Activated naive CD4-positive, alpha-beta T cell treated with anti-CD3 and anti-CD28 coated beads, Interleukin-2, amount 50 U/mL, for 72 hours (primary cell): Measurements from ENCODE around the gene CIAO3. TPM values are rescaled to one million over a fixed set of nuclear protein-coding genes. Genes with fewer than 3 reads are reported as not detected.
"Not testable (repeated sequence)": the region's sequence is repeated elsewhere in the genome, so short reads cannot be mapped to it uniquely, and the experiment has no call there.

Experiments
- ATAC-seq, 2 donors: fragments of 150-1000 bp; cut with Tn5 transposase; 2 replicates each; pipeline ENCODE4 v1.10.0; 2021; ENCODE audit warnings: mild to moderate bottlenecking in 2 of 2, moderate library complexity in 2 of 2
- DNase-seq, 2 donors: peaks; one replicate each; pipeline ENCODE4 v3.0.0; 2021 to 2022; ENCODE audit warnings: low spot score in 2 of 2
- H3K27ac Mint-ChIP-seq, 2 donors: one replicate each; pipeline ENCODE4 v1.8.0; 2022; ENCODE audit warnings: mild to moderate bottlenecking in 2 of 2, mixed read lengths in 2 of 2
- H3K36me3 Mint-ChIP-seq, 2 donors: one replicate each; pipeline ENCODE4 v1.8.0; 2022; ENCODE audit warnings: mixed read lengths in 2 of 2
- H3K9me3 Mint-ChIP-seq, 2 donors: one replicate each; pipeline ENCODE4 v1.8.0; 2022; ENCODE audit warnings: mixed read lengths in 2 of 2
- total RNA-seq, 2 donors: library from RNA; stranded (reverse); gene quantifications; one replicate each; pipeline ENCODE4 v1.2.3, GENCODE V29; 2022

The CIAO3 gene
- total RNA-seq, 2 donors from 2014 or later: 41.7 to 122 TPM

GRCh38 chr16:778909-779527 lies 38.2 kb upstream of the CIAO3 start:
- H3K9me3 Mint-ChIP-seq: no peaks in the 10 kb centered on the region
- H3K36me3 Mint-ChIP-seq: no peaks in the 10 kb centered on the region
- H3K27ac Mint-ChIP-seq: no peak overlapping the region
- peak in 1 of 2 donors; percentile 45 for ATAC-seq
- DNase-seq: no peak

DNA sequence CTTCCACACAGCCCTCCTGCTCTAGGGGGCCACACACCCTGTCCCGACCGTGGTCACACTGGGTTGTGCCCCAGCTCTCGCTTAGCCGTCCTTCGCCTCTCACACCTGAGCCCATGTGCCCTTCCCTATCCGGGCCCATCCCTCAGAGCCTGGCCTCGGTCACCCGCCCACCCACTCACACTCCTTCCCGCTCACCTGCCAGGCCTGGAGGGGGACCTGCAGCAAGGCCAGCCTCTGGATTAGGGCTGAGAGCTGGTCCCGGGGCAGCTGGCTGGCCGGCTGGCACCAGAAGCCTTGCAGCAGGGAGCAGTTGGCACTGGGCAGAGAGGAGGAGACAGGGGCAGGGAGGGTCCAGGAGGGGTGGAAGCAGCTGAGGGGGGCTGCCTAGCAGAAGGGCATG lies 37.6 kb upstream of the CIAO3 start:
- peak in 1 of 2 donors; percentile 5 for ATAC-seq

GRCh38 chr16:777826-778225 lies 37.0 kb upstream of the CIAO3 start:
- no peak for DNase-seq
- Mint-ChIP-seq H3K27ac (no peak overlapping the region), H3K9me3 (no peaks in the 10 kb centered on the region), H3K36me3 (no peaks in the 10 kb centered on the region)
- no peak for ATAC-seq

More for the DNA sequence above, 37.6 kb upstream of the CIAO3 start:
- Mint-ChIP-seq H3K9me3 (no peaks in the 10 kb centered on the region), H3K36me3 (no peaks in the 10 kb centered on the region), H3K27ac (no peak overlapping the region)
- no peak for DNase-seq

DNA sequence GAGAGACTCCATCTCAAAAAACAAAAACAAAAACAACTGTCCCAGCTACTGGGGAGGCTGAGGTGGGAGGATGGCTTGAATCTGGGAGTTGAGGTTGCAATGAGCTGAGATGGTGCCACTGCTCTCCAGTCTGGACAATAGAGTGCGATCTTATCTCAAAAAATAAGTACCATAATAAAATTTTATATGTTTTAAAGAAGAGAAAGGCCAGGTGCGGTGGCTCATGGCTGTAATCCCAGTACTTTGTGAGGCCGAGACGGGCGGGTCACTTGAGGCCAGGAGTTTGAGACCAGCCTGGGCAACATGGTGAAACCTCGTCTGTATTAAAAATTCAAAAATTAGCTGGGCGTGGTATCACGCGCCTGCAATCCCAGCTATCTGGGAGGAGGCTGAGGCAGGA lies 36.0 kb upstream of the CIAO3 start:
- Mint-ChIP-seq H3K36me3 (no peaks in the 10 kb centered on the region), H3K27ac (no peak overlapping the region), H3K9me3 (no peaks in the 10 kb centered on the region)
- DNase-seq (no peak), ATAC-seq (no peak)

DNA sequence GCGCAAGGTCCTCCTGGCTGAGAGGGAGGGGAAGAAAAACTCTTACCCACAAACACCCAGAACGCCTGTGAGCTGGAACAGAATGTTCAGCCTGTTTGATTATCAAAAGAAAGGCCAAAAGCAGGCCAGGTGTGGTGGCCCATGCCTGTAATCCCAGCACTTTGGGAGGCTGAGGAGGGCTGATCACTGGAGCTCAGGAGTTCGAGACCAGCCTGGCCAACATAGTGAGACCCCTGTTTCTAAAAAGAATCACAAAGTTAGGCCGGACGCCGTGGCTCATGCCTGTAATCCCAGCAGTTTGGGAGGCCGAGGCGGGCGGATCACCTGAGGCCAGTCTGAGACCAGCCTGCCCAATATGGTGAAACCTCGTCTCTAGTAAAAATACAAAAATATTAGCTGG lies 35.5 kb upstream of the CIAO3 start:
- not testable (repeated sequence) for DNase-seq, H3K9me3 Mint-ChIP-seq, ATAC-seq, H3K36me3 Mint-ChIP-seq, H3K27ac Mint-ChIP-seq

DNA sequence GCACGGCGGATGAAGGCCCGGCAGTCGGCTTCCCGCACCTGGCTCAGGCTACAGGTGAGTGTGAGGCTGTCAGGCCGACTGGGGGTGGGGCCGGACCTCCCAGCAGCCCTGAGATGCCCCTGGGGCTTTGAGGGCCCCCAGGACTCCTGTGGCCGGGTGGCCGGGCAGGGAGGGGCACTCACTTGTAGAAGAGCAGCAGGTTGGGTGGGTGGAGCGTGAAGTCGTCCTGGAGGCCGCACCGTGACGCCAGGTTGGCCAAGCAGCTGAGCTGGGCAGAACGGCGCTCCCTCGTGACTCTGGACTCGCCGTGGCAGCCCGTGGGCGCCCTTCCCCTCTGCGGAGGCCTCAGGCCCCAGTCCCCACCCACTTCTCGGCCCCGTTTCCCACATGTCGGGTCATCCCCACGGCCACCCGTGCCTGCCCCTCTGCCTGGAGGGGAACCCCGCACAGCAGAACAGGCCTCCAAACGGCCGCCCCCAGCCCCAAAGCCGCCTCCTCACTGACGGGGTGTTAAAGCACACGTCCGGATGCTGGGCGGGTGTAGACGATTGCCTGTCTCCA lies 34.5 kb upstream of the CIAO3 start:
- H3K27ac Mint-ChIP-seq: no peak overlapping the region
- ATAC-seq: no peak
- no peaks in the 10 kb centered on the region for H3K36me3 Mint-ChIP-seq
- no peak for DNase-seq
- H3K9me3 Mint-ChIP-seq: no peaks in the 10 kb centered on the region

GRCh38 chr16:774086-775001 lies 33.5 kb upstream of the CIAO3 start:
- Mint-ChIP-seq H3K36me3 (no peaks in the 10 kb centered on the region), H3K9me3 (no peaks in the 10 kb centered on the region), H3K27ac (no peak overlapping the region)
- ATAC-seq: no peak
- no peak for DNase-seq

- H3K36me3 Mint-ChIP-seq: no peaks in the 10 kb centered on the region
- DNase-seq: no peak
- H3K27ac Mint-ChIP-seq: no peak overlapping the region
- no peak for ATAC-seq
- no peaks in the 10 kb centered on the region for H3K9me3 Mint-ChIP-seq
Measured at GRCh38 chr16:772959-773358, 32.2 kb upstream of the CIAO3 start.

GRCh38 chr16:770411-770810 lies 29.6 kb upstream of the CIAO3 start:
- DNase-seq (no peak), ATAC-seq (no peak)
- Mint-ChIP-seq H3K9me3 (no peaks in the 10 kb centered on the region), H3K27ac (no peak overlapping the region), H3K36me3 (no peaks in the 10 kb centered on the region)

GRCh38 chr16:769934-770333 lies 29.1 kb upstream of the CIAO3 start:
- H3K36me3 Mint-ChIP-seq: no peaks in the 10 kb centered on the region
- ATAC-seq (no peak), DNase-seq (no peak)
- H3K27ac Mint-ChIP-seq: no peak overlapping the region
- no peaks in the 10 kb centered on the region for H3K9me3 Mint-ChIP-seq

DNA sequence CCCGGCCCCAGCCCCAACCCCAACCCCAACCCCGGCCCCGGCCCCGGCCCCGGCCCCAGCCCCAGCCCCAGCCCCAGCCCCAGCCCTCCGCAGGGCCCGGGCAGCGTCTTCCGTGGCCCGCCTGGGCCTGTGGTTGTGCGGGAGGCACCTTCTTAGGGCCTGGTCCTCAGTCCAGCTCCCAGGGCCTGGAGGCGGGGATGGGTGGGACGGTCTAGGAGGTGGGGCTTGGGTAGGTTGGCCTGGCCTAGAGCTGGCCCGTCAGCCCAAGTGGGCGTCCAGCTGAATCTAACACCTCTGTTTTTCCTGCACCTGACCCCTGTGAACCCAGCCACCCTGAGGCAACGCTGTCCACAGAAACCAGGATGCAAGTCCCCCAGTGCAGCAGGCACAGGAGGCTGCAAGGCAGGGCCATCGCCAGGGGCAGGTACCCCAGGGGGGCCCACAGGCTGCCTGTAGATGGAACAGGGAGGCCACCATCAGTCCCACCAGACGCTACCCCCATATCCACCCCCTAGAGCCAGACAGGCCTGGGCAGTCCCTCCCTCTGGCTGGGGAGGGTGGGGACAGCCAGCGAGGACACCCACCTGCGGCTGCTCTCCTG lies 28.5 kb upstream of the CIAO3 start:
- H3K36me3 Mint-ChIP-seq: no peaks in the 10 kb centered on the region
- no peak overlapping the region for H3K27ac Mint-ChIP-seq
- DNase-seq (no peak), ATAC-seq (no peak)
- no peaks in the 10 kb centered on the region for H3K9me3 Mint-ChIP-seq

DNA sequence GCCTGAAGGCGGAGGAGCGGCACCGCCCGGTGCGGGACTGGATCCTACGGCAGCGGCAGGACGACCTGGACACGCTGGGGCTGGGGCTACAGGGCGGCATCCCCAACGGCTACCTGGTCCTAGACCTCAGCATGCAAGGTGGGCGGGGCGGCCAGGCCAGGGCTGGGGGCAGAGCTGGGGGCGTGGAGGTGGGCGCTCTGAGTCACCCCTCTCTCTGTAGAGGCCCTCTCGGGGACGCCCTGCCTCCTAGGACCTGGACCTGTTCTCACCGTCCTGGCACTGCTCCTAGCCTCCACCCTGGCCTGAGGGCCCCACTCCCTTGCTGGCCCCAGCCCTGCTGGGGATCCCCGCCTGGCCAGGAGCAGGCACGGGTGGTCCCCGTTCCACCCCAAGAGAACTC lies 27.6 kb upstream of the CIAO3 start:
- ATAC-seq (peak in 1 of 2 donors; percentile 11), DNase-seq (no peak)
- no peak overlapping the region for H3K27ac Mint-ChIP-seq
- H3K9me3 Mint-ChIP-seq: no peaks in the 10 kb centered on the region
- no peaks in the 10 kb centered on the region for H3K36me3 Mint-ChIP-seq

DNA sequence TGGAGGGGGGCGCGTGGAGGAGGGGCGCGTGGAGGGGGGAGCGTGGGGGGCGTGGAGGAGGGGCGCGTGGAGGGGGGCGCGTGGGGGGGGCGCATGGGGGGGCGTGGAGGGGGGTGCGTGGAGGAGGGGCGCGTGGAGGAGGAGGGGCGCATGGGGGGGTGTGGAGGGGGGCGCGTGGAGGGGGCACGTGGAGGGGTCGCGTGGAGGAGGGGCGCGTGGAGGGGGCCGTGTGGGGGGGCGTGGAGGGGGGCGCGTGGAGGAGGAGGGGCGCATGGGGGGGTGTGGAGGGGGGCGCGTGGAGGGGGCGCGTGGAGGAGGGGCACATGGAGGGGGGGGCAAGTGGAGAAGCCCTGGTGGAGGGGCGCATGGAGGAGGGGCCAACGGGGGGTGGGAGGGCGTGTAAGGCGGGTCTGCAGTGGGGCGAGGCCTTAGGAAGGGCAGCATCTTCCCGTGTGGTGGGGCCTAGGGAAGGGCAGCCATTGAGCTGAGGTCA lies 27.0 kb upstream of the CIAO3 start:
- Mint-ChIP-seq H3K27ac (no peak overlapping the region), H3K9me3 (no peaks in the 10 kb centered on the region), H3K36me3 (no peaks in the 10 kb centered on the region)
- ATAC-seq (no peak), DNase-seq (no peak)

- DNase-seq (no peak), ATAC-seq (no peak)
- no peaks in the 10 kb centered on the region for H3K36me3 Mint-ChIP-seq
- no peaks in the 10 kb centered on the region for H3K9me3 Mint-ChIP-seq
- no peak overlapping the region for H3K27ac Mint-ChIP-seq
Measured at GRCh38 chr16:766820-767640, 26.2 kb upstream of the CIAO3 start.

DNA sequence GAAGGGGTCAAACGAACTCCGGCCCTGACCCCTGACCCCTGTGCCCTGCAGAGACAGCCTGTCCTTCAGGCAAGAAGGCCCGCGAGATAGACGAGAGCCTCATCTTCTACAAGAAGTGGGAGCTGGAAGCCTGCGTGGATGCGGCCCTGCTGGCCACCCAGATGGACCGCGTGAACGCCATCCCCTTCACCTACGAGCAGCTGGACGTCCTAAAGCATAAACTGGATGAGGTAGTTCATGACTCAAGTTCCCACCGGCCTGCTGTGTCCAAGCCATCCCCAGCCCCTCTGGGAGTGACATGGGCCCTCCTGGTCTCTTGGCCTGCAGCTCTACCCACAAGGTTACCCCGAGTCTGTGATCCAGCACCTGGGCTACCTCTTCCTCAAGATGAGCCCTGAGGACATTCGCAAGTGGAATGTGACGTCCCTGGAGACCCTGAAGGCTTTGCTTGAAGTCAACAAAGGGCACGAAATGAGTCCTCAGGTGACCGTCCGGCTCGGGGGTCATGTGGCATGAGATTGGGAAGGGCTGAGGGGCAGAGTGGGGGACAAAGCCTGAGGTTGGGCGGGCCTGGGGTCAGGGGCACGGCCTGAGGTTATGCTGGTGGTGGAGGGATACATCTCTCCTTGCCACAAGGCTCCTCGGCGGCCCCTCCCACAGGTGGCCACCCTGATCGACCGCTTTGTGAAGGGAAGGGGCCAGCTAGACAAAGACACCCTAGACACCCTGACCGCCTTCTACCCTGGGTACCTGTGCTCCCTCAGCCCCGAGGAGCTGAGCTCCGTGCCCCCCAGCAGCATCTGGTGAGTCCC lies 25.4 kb upstream of the CIAO3 start:
- DNase-seq: no peak
- H3K9me3 Mint-ChIP-seq: no peaks in the 10 kb centered on the region
- H3K36me3 Mint-ChIP-seq: no peaks in the 10 kb centered on the region
- ATAC-seq: no peak
- H3K27ac Mint-ChIP-seq: no peak overlapping the region

- H3K9me3 Mint-ChIP-seq: no peaks in the 10 kb centered on the region
- H3K36me3 Mint-ChIP-seq: no peaks in the 10 kb centered on the region
- DNase-seq (no peak), ATAC-seq (no peak)
- no peak overlapping the region for H3K27ac Mint-ChIP-seq
Measured at GRCh38 chr16:765488-765865, 24.7 kb upstream of the CIAO3 start.
